HepG2 (cell line): ENCODE results near the gene SYTL1. TPM values are rescaled to one million over a fixed set of nuclear protein-coding genes. Genes with fewer than 3 reads are reported as not detected.

Source experiments
- ATAC-seq: fragments of 200-7000 bp; cut with Tn5 transposase; 3 replicates; pipeline ENCODE4 v1.9.1; 2020; ENCODE audit warnings: mild to moderate bottlenecking, moderate library complexity
- BruUV-seq: library from RNA; stranded (reverse); fragments of 400-500 nt; replicated peaks from 2 replicates; lab custom pipeline; 2021; lab: Mats Ljungman, UMichigan
- CTCF ChIA-PET: fragments of 300-600 bp; formaldehyde crosslinking; extraction: SDS; loops from one replicate; lab custom pipeline; 2021; ENCODE audit warnings: low total read pairs, inconsistent platforms, low intra/inter-chr PET ratio; lab: Yijun Ruan, JAX
- POLR2A ChIA-PET: fragments of 350-600 bp; sonication (Branson Sonifier 250); formaldehyde crosslinking; loops from one replicate; lab custom pipeline; 2020; ENCODE audit warnings: antibody characterized with exemption, inconsistent platforms; lab: Yijun Ruan, JAX
- DNase-seq: peaks from one replicate; pipeline ENCODE4 v3.0.0-alpha.2; 2015; ENCODE audit warnings: low spot score
- FAIRE-seq: peaks from 3 replicates; lab custom pipeline; 2011; peaks lifted over from hg19 to GRCh38; lab: Jason Lieb, UNC
- H2AFZ ChIP-seq: one replicate; pipeline ENCODE4 v1.6.1; 2011; ENCODE audit warnings: low read length, inconsistent platforms
- H3K27ac ChIP-seq: fragments of 300-600 bp; 3 replicates; pipeline ENCODE4 v1.8.0; 2011; ENCODE audit warnings: mixed run types, mild to moderate bottlenecking, mixed read lengths, low read length, inconsistent platforms; ENCODE audit not compliant: insufficient read depth; ENCODE audit errors: extremely low read length
- H3K27me3 ChIP-seq, 2 experiments: fragments of 200-600 bp in 1 of 2; 2 replicates in 1 of 2; 3 replicates in 1 of 2; pipeline versions ENCODE4 v1.6.0 to v1.8.0; 2011; ENCODE audit warnings: low read length in 2 of 2, mild to moderate bottlenecking in 2 of 2, moderate library complexity in 2 of 2, inconsistent platforms in 1 of 2; ENCODE audit not compliant: insufficient read depth in 2 of 2, control insufficient read depth in 1 of 2
- H3K36me3 ChIP-seq, 2 experiments: fragments of 200-600 bp in 1 of 2; replicated peaks in 1 of 2; 2 replicates in 1 of 2; 3 replicates in 1 of 2; pipeline versions ENCODE4 v1.5.1 to v1.8.0; 2011; ENCODE audit warnings: low read length in 2 of 2, inconsistent platforms in 1 of 2; ENCODE audit not compliant: insufficient read depth in 2 of 2, control insufficient read depth in 1 of 2
- H3K4me1 ChIP-seq: 2 replicates; pipeline ENCODE4 v1.5.1; 2012; ENCODE audit warnings: low read length, inconsistent platforms; ENCODE audit not compliant: insufficient read depth
- H3K4me2 ChIP-seq: 2 replicates; pipeline ENCODE4 v1.6.0; 2011; ENCODE audit warnings: low read depth, low read length, inconsistent platforms
- H3K4me3 ChIP-seq, 3 experiments: fragments of 200-600 bp in 1 of 3; sonication (generic), shearing (Covaris generic) in 1 of 3; replicated peaks in 1 of 3; 2 replicates each; pipeline ENCODE4 v1.5.1; 2011 to 2016; ENCODE audit warnings: low read length in 3 of 3, inconsistent platforms in 2 of 3, low read depth in 2 of 3, mild to moderate bottlenecking in 2 of 3, control low read depth in 1 of 3, mixed read lengths in 1 of 3; ENCODE audit not compliant: insufficient read depth in 1 of 3
- H3K79me2 ChIP-seq: one replicate; pipeline ENCODE4 v1.6.1; 2011; ENCODE audit warnings: low read length, inconsistent platforms; ENCODE audit not compliant: insufficient read depth
- H3K9ac ChIP-seq: 2 replicates; pipeline ENCODE4 v1.6.0; 2011; ENCODE audit warnings: mild to moderate bottlenecking, low read depth, low read length, inconsistent platforms; ENCODE audit not compliant: insufficient read depth
- H3K9me3 ChIP-seq: 2 replicates; pipeline ENCODE4 v1.5.1; 2012; ENCODE audit warnings: mild to moderate bottlenecking, low read length
- H4K20me1 ChIP-seq: 2 replicates; pipeline ENCODE4 v1.6.0; 2011; ENCODE audit warnings: inconsistent platforms, mild to moderate bottlenecking, low read length, moderate library complexity; ENCODE audit not compliant: insufficient read depth
- AGO2 ChIP-seq: fragments of 200-400 bp; formaldehyde crosslinking; optimal IDR thresholded peaks from 2 replicates; pipeline ENCODE3; 2017; ENCODE audit warnings: mild to moderate bottlenecking, low read depth, low read length, moderate library complexity
- BHLHE40 ChIP-seq: IDR thresholded peaks from 2 replicates; pipeline ENCODE4 v1.6.1; 2011; ENCODE audit warnings: low read length, improper control_type of control experiment
- CTCF ChIP-seq: sonication (generic); formaldehyde crosslinking; IDR thresholded peaks from 2 replicates; pipeline ENCODE4 v1.5.0; 2020; ENCODE audit warnings: mild to moderate bottlenecking, missing genetic modification reagents, moderate library complexity
- ELF3 ChIP-seq: IDR thresholded peaks from 2 replicates; pipeline ENCODE4 v1.6.1; 2016; ENCODE audit warnings: missing genetic modification reagents, missing compliant biosample characterization
- ERF ChIP-seq: IDR thresholded peaks from 2 replicates; pipeline ENCODE4 v1.6.1; 2018; ENCODE audit warnings: missing biosample characterization, missing genetic modification reagents
- FOXK1 ChIP-seq: sonication (generic); formaldehyde crosslinking; IDR thresholded peaks from 2 replicates; pipeline ENCODE4 v1.4.0; 2020; ENCODE audit warnings: low read depth, missing genetic modification reagents, borderline replicate concordance
- KDM2A ChIP-seq: sonication (generic); formaldehyde crosslinking; IDR thresholded peaks from 2 replicates; pipeline ENCODE4 v1.4.0; 2020; ENCODE audit warnings: low read depth, missing genetic modification reagents, borderline replicate concordance
- NONO ChIP-seq, 2 experiments: fragments of 450-650 bp in 1 of 2; sonication (generic) in 1 of 2; formaldehyde crosslinking in 1 of 2; IDR thresholded peaks in 1 of 2; conservative IDR thresholded peaks in 1 of 2; 2 replicates each; pipeline versions ENCODE4 v1.6.1 to v1.8.0; 2017 to 2022; ENCODE audit warnings: mild to moderate bottlenecking in 1 of 2, missing genetic modification reagents in 1 of 2, moderate library complexity in 1 of 2
- POLR2AphosphoS5 ChIP-seq: IDR thresholded peaks from 2 replicates; pipeline ENCODE4 v1.6.1; 2012; ENCODE audit warnings: low read depth, low read length
- RAD21 ChIP-seq: fragments of 450-650 bp; formaldehyde crosslinking; IDR thresholded peaks from 2 replicates; pipeline ENCODE4 v1.5.0; 2020; ENCODE audit warnings: mild to moderate bottlenecking
- SNAPC2 ChIP-seq: sonication (generic); formaldehyde crosslinking; IDR thresholded peaks from 2 replicates; pipeline ENCODE4 v1.8.1; 2022; ENCODE audit warnings: mild to moderate bottlenecking, missing genetic modification reagents
- SRSF4 ChIP-seq: fragments of 200-400 bp; formaldehyde crosslinking; IDR thresholded peaks from one replicate; pipeline ENCODE4 v1.6.1; 2018; ENCODE audit warnings: mild to moderate bottlenecking, low read depth, low read length, moderate library complexity; ENCODE audit not compliant: poor library complexity, severe bottlenecking
- ZBTB34 ChIP-seq: sonication (generic); formaldehyde crosslinking; IDR thresholded peaks from 2 replicates; pipeline ENCODE4 v1.8.0; 2022; ENCODE audit warnings: mild to moderate bottlenecking, missing genetic modification reagents
- ZNF687 ChIP-seq: sonication (generic); formaldehyde crosslinking; IDR thresholded peaks from 2 replicates; pipeline ENCODE4 v1.5.1; 2020; ENCODE audit warnings: mild to moderate bottlenecking, missing genetic modification reagents, moderate library complexity
- ZNF782 ChIP-seq: sonication (generic); formaldehyde crosslinking; IDR thresholded peaks from 2 replicates; pipeline ENCODE4 v1.4.0; 2020; ENCODE audit warnings: missing genetic modification reagents, mild to moderate bottlenecking, borderline replicate concordance
- WGBS: methylation state at CpG from one replicate; pipeline ENCODE4 v1.1.6; 2017; ENCODE audit warnings: low lambda C conversion rate; 5-methylcytosine and 5-hydroxymethylcytosine counted together
- in situ Hi-C: cut with HindIII; loops from 2 replicates; pipeline ENCODE4 v1.10.0; 2017; ENCODE audit warnings: low pct_unique_long_range_greater_than_20kb; ENCODE audit not compliant: extremely low pct_ligation_motif_present
- intact Hi-C: fragments of 100-400 bp; cut with micrococcal nuclease; formaldehyde crosslinking; loops from one replicate; pipeline ENCODE4 v1.10.0; 2022; ENCODE audit not compliant: unreplicated experiment
- polyA plus RNA-seq, 8 experiments: library from polyadenylated mRNA; depleted of rRNA in 3 of 8; stranded (reverse) in 7 of 8; unstranded in 1 of 8; fragments of >200 nt; fragmentation: Illumina TruSeq in 4 of 8; extraction: Trizol in 4 of 8; gene quantifications; 2 replicates each; pipeline versions ENCODE4 v1.2.1 to v1.2.3, GENCODE V29; 2011 to 2016; ENCODE audit warnings: low read depth in 4 of 8, missing spikeins in 1 of 8, mixed read lengths in 1 of 8; ENCODE audit not compliant: insufficient read depth in 1 of 8
- total RNA-seq, 5 experiments: library from RNA; depleted of rRNA; stranded (reverse); fragments of >200 nt; fragmentation: Illumina TruSeq; extraction: Trizol; gene quantifications; 2 replicates each; pipeline ENCODE4 v1.2.3, GENCODE V29; 2016; ENCODE audit warnings: low read depth in 1 of 5

SYTL1 gene
- total and polyA plus RNA-seq, 2 of the 13 experiments (the other 11 are each of a cell fraction or from before 2014, with no cell fraction given), result 11.1 to 17.8 TPM

- no peak overlapping the region for H3K9ac ChIP-seq
- H4K20me1 ChIP-seq, result no peaks in the 10 kb centered on the region
- H2AFZ ChIP-seq, result no peak overlapping the region
- intact Hi-C loops (no loop called here), in situ Hi-C loops (no loop called here)
- ChIA-PET CTCF (interaction anchor here (1.5 kb wide), 1 partner anchor 203 kb away, joined by 3 read pairs; no protein-coding TSS in a partner anchor), POLR2A (no interaction called here)
- no TSS peak for BruUV-seq
- H3K9me3 ChIP-seq, result no peaks in the 10 kb centered on the region
- peak; percentile 41 for DNase-seq
- H3K27me3 ChIP-seq, result no peaks in the 10 kb centered on the region
- peaks cover 0 to 3% of the 10 kb centered on the region in 2 experiments; a peak in 2 of 5 replicates for H3K36me3 ChIP-seq
- 48% methylated on average over 3 of the region's 8 CpGs for WGBS
- H3K27ac ChIP-seq, result no peak overlapping the region
- no peak overlapping the region for H3K4me3 ChIP-seq
- FAIRE-seq, result no peak
- no peaks in the 10 kb centered on the region for H3K79me2 ChIP-seq
- peak; percentile 38 for ATAC-seq
- no peak overlapping the region for H3K4me2 ChIP-seq
- no peaks in the 10 kb centered on the region for H3K4me1 ChIP-seq
- TF ChIP-seq POLR2AphosphoS5 (peak; percentile 46; the same call in 1 of the 2 replicates), SNAPC2 (0 out of 2 replicates have a peak, but pooled peaks have one; percentile 25), ZBTB34 (0 out of 2 replicates have a peak, but pooled peaks have one; percentile 21), NONO (IDR thresholded peaks at IDR 0.05) (no peak), NONO (CRISPR knock-in tag; conservative IDR thresholded peaks at IDR 0.05) (no peak), ELF3 (peak; percentile 22; the same call in 1 of the 2 replicates), ERF (CRISPR knock-in tag) (0 out of 2 replicates have a peak, but pooled peaks have one; percentile 18), CTCF (CRISPR knock-in tag) (peak; percentile 80), BHLHE40 (peak; percentile 61), ZNF687 (CRISPR knock-in tag) (peak; percentile 32; the same call in 1 of the 2 replicates), KDM2A (peak; percentile 63; the same call in 1 of the 2 replicates), RAD21 (peak; percentile 31; the same call in 1 of the 2 replicates), SRSF4 (no peak), ZNF782 (CRISPR knock-in tag) (no peak), AGO2 (peak; percentile 85), FOXK1 (CRISPR knock-in tag) (0 out of 2 replicates have a peak, but pooled peaks have one; percentile 17)
Measured at GRCh38 chr1:27402349-27402754, 60.5 kb downstream of the SYTL1 start.
